Uterus (tissue), 2 donors: Measurements from ENCODE around the gene FAM187B.

Experiments used
- POLR2A ChIP-seq, 2 donors: fragments of 450-650 bp; IDR thresholded peaks; one replicate each; pipeline ENCODE4 v1.6.1; 2016; ENCODE audit warnings: antibody characterized with exemption in 2 of 2, mild to moderate bottlenecking in 1 of 2, moderate library complexity in 1 of 2
- TF ChIP-seq, protein P1 (sequence below), 4 experiments: fragments of 200-600 bp in 2 of 4; fragments of 450-650 bp in 2 of 4; sonication (generic) in 2 of 4; IDR thresholded peaks; one replicate each; pipeline ENCODE4 v1.5.1; 2016 to 2019; ENCODE audit warnings: antibody characterized with exemption in 4 of 4, mild to moderate bottlenecking in 2 of 4, moderate library complexity in 1 of 4

DNA sequence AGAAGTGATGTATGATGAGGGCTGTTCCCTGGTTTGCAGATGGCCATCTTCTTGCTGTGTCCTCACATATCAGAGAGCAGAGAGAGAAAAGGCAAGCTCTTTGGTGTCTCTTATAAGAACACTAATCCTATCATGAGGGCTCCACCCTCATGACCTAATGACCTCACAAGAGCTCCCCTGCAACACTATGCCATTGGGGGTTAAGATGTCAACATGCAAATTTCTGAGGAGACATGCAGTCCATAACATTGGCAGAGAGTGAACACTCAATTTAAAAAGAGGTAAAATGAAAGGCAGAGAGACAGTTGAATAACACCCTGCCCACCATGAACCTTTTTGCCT lies 10.9 kb downstream of the FAM187B start:
- TF ChIP-seq POLR2A (IDR thresholded peaks at IDR 0.05): no peak
- TF ChIP-seq, protein P1, sequence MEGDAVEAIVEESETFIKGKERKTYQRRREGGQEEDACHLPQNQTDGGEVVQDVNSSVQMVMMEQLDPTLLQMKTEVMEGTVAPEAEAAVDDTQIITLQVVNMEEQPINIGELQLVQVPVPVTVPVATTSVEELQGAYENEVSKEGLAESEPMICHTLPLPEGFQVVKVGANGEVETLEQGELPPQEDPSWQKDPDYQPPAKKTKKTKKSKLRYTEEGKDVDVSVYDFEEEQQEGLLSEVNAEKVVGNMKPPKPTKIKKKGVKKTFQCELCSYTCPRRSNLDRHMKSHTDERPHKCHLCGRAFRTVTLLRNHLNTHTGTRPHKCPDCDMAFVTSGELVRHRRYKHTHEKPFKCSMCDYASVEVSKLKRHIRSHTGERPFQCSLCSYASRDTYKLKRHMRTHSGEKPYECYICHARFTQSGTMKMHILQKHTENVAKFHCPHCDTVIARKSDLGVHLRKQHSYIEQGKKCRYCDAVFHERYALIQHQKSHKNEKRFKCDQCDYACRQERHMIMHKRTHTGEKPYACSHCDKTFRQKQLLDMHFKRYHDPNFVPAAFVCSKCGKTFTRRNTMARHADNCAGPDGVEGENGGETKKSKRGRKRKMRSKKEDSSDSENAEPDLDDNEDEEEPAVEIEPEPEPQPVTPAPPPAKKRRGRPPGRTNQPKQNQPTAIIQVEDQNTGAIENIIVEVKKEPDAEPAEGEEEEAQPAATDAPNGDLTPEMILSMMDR (IDR thresholded peaks at IDR 0.05): no peak
